T-helper 1 cell (primary cell): ENCODE measurements around the gene L3MBTL2.
"Not testable (repeated sequence)": the region's sequence is repeated elsewhere in the genome, so short reads cannot be mapped to it uniquely, and the experiment has no call there.

Experiments
- DNase-seq, 5 donors: peaks; one replicate each; pipeline ENCODE4 v3.0.0-alpha.2; 2012 to 2020

Gene L3MBTL2

DNA sequence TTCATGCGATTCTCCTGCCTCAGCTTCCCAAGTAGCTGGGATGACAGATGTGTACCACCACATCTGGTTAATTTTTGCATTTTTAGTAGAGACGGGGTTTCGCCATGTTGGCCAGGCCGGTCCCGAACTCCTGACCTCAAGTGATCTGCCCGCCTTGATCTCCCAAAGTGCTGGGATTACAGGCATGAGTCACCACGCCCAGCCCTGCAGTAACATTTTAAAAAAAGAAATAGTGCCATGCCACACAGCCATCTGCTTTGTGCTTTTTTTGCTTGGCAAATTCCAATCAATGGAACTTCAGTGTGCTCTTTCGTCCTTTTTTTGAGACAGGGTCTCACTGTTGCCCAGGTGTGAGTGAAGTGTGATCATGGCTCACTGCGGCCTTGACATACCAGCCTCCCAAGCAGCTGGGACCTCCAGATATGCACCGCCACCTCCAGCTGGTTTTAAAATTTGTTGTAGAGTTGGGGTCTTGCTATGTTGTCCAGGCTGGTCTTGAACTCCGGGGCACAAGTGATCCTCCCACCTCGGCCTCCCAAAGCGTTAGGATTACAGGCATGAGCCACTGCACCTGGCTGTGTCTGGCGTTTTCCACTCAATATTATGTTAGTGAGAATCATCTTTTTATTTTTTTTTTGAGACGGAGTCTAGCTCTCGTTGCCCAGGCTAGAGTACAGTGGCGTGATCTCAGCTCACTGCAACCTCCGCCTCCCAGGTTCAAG lies 37.4 kb downstream of the L3MBTL2 start:
- no peak for DNase-seq

DNA sequence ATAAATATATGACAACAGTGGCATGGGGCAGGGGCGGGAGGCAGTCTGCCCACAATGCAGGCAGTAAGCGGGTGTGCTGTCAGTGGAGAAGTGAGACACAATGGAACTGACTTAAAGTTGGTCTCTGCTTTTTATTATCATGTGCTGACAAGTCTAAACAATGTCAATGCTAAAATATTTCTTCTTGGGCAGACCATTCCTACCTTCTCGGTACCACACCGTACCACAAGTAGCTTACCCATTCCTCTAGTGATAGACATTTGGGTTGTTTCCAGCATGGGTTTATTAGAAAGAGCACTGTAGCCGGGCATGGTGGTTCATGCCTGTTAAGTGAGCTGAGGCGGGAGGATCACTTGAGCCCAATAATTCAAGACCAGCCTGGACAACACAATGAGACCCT lies 38.2 kb downstream of the L3MBTL2 start:
- DNase-seq, result no peak

DNA sequence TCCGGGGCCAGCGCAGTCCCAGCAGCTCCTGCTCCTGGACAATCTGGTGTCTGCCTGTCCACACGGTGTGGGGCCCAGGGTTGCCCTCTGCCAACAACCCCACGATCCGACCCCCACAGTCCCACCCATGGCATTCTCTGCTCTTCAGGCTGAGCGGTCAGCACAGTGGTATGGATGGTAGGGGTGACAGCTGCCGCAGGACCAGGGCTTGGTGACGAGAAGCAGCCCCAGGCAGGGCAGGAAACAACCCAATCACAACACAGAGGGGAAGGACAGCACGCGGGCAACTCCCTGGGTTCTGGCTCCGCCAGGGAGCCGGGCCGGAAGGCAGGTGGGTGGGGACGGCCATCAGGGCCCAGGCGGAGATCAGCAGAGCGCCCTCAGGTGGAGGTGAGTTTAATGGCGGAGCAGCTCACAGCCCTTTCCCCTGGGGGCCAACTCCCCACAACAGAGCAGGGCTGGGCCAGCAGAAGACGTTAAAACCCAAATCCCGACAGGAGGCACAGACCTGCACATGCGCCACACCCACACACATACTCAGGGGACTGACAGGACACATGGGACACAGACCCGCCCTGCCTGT lies 40.9 kb downstream of the L3MBTL2 start:
- DNase-seq, result no peak

DNA sequence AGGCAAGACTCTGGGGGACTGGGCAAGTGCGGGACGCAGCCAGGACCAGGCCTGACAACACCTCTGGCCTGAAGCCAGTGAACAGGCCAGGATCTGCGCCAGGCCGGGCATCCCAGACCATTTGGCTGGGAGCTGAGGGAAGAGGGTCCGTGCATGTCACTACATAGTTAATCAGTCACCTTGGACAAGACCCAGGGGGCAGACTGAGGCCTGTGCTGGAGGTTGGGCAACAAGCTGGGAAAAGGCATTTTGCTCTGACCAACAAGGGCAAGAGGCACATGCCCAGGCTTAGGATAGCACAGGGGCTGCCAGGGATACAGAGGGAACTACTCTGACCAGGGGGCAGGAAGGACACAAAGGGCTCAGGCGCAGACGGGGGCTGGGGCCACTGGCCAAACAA lies 42.6 kb downstream of the L3MBTL2 start:
- no peak for DNase-seq

DNA sequence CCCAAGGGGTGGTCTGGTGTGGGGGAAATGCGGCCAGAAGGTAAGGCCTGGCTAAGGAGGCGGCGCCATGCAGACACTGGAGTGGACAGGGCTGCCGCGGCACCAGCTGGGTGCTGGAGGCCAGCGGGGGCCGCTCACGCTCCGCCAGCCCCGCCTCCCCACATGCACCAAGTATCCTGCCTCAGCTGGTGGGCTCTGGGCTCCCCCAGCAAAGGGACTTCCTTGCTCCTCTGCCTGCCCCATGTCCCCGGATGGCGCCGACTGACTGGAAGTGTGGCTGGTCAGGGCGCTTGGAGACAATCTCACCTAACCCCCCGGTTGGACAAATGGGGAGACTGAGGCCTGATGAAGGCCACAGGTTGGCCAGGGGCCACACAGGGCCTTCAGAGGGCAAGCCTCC lies 43.2 kb downstream of the L3MBTL2 start:
- DNase-seq, result no peak

DNA sequence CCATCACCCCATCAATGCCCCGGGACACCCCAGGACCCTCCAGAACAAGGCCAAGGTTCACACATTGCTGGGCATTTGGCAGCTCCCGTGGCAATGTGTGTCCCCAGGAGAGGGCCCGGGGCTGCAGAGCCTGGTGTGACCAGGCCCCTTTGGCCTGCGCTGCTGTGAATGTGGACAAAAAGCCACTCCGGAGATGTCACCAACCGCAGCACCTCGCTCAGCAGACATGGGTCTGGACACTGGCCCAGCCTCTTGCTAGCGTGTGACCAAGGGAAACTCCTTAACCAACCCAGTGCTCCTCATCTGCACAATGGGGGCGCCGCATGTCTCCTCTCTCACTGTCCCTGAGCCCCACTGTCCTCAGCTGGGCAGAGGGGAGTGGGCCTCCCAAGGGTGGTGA lies 43.6 kb downstream of the L3MBTL2 start:
- DNase-seq, result no peak

DNA sequence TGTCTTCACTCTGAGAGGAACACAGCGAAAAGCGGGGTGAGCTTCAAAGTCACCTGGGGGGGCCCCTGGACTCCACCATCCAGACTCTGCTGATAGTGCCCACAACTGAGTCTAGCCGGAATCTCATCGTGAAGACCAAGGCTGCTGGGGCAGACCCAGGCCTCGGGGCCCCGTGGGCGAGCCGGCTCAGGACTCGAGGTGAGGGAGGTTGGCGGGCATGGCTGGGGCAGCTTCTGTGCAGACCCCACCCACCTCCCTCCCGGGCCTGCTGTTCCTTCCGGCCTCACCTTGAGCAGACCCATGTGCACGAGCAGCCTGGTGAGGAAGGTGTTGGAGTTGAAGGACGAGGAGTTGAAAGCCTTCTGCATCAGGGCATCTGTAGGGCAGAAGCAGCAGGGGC lies 44.3 kb downstream of the L3MBTL2 start:
- no peak for DNase-seq

DNA sequence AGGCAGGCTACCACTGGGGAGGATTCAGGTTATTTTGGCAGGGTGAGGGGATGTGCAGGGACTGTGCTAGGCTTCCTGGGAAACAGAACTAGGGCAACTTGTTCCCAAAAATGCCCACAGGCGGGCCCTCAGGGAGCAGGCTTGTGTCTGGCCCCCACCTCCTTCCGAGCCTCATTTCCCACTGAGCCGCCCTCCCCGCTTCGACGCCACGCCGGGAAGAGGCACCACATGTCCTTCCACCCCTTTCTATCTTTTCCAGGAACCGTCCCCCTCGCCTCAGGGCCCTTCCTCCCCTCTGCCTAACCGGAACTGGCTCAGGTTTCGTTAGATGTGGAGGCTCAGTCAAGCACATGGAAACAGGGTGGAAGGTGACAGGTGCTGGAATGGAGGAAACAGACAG lies 45.0 kb downstream of the L3MBTL2 start:
- DNase-seq, result no peak

DNA sequence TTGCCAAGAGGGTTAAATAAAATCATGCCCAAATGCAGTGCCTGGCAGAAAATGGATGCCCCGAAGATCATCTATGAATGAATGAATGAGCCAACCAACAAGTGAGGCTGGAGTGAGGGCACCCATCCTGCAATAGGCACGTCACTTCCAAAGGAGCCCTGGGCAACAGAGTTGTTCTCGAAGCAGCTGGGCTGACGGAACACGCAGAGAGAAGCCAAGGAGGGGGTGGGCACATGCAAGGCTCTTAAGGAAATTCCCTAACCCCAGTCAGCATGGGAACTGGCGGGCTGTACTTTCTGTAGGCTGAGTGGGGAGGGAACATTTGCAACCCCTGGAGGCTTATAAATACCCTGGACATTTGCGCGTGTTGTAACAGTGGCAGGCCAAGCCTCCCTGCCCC lies 47.3 kb downstream of the L3MBTL2 start:
- DNase-seq, result no peak

DNA sequence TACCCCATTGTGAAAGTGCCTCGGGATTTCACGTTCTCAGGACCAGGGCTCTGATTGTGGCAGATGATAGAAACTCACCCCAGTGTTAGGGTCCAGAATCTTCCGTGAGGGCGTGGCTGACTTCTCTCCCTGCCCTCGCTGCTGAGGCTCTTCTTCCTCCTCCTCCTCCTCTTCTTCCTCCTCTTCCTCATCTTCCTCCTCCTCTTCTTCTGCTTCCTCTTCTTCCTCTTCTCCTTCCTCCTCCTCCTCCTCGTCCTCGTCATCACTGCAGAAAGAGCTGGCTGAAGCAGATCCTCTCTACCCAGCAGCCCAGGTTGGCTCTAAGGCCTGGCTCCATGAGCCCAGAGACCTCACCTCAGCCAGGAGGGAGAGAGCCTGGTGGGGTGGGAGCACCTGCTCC lies 49.1 kb downstream of the L3MBTL2 start:
- DNase-seq, result no peak

DNA sequence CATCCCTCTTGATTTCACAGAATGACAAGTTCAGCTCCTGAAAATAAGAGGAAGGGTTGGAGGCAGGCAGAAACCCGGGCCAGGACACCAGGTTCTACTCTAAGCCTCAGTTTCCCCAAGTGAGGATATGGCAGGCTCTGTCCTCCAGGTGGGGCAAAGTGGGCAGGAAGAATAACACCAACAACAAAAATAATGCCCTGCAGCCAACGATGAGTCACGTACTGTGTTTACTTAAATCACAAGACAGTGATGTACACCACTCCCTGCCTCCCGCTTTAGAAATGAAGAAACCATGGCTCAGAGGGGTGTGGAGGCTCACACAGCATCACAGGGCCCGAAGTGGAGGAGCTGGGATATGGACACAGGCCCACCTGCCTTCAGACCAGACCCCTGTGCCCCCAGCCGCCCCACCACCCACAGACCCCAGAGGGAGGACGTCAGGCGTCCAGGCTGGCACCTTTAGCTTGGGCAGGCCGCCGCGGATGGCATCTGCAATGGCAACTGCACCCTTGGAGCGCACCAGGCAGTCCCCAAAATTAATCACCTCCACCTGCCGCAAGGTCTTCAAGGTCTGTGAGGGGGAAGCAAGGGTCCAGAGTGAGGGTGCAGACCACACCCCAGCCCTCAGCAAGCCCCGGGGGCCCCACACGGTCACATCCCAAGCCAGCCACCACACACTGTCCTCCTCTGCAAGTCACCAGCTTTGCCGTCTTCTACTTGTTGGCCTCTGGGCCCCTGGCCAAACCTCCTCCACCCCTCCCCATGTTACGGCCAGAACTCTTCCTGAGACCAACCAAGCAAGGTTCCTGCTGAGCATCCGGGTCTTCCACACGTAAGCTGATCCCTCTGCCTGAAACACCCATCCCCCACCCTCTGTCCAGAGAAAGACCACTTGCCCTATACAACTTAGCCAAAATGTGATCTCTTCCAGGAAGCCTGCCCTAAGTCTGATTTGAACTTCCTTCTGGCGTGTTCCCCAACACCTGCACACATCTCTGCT lies 51.4 kb downstream of the L3MBTL2 start:
- no peak for DNase-seq

DNA sequence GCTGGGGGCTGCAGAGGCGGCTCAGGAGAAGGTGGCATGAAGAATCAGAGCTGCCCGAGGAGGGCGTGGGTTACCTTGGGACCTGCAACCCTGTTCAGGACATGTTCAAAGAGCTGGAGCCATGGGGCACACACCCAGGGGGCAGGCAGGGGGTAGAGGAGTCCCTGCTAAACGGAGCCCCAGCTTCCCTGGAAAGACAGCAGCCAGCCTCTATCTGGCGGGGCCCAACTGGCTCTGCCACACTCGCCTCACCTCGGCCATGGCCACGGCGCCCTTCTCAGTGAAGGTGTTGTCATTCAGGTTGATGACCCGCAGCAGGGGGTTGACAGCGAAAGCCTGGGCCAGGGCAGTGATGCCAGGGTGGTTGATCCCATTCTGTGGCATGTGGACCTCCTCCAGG lies 52.6 kb downstream of the L3MBTL2 start:
- DNase-seq, result no peak

DNA sequence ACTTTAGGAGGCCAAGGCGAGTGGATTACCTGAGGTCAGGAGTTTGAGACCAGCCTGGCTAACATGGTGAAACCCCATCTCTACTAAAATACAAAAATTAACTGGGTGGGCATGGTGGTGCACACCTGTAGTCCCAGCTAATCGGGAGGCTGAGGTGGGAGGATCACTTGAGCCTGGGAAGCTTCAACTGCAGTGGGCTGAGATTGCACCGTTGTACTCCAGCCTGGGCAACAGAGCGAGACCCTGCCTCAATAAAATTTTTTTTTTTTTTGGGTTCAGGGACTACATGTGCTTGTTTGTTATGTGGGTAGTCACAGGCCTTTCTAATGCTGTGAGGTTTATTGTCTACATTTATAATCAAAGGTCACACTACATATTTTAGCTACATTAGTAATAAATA lies 54.6 kb downstream of the L3MBTL2 start:
- not testable (repeated sequence) for DNase-seq

DNA sequence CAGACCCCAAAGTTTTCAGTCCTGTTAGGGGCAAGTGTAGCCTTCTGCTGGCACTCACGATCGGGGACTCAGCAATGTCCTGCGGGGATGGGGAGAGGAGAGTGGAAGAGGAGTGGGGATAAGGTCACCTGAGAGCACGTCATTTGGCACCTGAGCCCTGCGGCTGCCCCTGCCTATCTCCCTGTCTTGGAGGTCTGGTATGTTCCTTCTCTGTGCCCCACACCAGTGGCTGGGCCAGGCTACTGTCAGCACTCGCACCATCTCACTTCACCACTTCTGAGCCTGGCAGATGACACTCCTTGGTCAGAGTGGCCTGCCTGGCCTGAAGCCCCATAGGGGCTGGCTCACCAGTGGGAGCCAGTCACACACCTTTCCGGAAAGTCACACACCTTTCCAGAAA lies 55.8 kb downstream of the L3MBTL2 start:
- no peak for DNase-seq

DNA sequence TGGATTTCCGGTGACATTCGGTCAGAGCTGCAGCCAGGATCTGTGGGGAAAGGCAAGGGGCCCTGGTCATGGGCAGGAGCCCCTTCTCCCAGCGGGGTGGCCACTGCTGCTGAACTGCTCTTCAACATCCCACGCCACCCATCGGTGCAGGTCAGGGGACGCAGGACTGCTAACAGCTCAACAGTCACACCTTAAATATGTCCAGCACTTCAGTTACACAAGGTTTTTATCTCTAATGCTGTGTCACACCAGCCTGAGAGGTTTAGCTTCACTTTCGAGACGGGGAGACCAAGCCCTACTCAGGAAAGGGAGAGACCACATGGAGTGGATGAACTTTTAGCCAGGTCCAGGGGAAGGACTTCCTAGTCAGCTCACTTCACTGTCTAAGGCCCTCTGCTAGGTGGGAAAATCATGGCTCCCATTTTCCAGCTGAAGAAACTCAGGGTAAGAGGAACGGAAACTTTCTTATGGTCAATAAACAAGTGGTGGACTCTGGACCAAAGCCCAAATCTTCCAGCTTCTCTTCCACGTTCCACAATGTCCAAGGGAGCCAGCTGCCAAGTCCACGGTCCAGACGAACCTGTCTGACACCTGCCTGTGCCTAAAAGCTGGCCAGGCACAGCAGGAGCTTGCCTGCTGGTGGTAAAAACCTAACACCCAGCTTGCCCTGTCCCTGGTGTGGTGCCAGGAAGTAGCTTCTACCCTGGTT lies 56.6 kb downstream of the L3MBTL2 start:
- DNase-seq, result no peak

DNA sequence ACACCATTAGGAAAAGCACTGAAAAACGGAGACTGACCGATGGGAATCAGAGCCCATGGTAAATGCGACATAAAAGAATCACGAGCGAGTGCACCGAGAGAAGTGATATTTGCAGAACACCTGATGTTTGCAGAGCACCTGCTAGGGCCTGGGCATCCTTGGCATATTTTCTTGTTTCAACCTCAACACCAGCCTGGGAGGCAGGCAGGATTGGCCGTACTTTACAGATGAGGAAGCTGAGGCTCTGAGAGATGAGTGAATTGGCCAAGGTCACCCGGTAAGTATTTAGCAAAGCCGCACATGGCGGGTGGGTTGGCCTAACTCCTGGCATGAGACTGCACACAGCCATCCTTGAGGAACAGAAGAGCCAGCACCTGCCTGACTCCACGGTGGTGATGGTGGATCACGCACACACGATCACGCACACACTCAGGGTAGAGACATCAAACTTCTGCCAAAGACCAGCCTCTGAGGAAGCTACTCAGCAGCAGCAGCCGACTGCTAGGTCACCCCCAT lies 57.2 kb downstream of the L3MBTL2 start:
- DNase-seq, result no peak

DNA sequence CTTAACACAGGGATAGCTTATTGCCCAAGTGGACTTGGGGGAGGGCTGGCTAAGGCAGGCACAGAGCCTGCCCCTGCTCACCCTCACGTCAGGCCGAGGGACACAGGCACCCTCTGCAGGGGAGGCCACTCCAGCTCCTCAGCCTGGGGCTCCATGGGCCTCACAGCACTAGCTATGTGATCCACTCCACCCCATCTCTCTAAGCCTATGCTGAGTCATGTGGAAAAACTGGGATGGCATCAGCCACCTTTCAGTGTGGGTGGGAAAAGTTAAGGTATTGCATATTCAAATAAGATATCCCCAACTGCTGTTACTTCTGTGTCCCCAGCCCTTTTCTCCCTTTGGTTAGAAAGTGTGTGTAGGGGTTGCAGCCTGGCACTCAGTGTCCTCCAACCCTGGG lies 58.6 kb downstream of the L3MBTL2 start:
- no peak for DNase-seq

DNA sequence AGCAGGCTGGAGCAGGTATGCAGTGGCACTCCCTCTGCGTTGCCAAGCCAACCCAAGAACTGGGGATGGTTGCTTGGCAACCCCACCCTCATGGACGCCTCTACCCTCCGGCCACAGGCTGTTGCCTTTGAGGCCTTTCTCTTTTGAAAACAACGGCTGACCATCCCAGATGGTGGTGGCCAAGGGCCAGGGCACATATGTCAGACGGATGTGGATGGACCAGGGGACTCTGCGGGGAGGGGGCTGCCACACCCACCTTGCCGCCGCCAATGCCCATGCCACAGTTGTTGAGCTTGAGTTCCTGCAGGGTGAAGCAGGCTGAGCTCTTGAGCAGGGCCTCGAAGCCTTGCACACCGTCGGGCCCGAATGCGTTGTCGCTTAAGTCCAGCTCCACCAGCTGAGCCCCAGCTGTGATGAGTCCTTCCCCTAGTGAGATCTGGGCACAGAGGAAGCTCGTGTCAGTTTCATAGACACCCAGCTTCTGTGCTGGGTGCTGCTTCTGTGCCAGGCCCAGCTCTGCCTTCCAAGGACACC lies 59.4 kb downstream of the L3MBTL2 start:
- DNase-seq, result no peak

DNA sequence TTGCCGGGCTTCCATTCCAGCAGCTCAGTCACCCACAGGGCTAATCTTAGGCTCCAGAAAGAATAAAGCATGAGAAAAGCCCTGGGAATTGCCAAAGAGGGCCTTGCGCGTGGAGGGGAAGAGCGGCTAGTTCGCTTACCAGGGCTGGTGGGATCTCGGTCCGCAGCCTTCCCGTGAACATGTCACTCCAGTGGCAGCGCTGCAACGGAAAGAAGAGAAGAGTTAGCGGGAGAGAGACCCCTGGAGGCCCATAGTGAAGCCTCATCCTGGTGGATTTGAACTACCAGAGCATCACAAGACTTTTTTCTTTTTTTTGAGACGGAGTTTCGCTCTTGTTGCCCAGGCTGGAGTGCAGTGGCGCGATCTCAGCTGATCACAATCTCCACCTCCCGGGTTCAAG lies 62.8 kb downstream of the L3MBTL2 start:
- no peak for DNase-seq

DNA sequence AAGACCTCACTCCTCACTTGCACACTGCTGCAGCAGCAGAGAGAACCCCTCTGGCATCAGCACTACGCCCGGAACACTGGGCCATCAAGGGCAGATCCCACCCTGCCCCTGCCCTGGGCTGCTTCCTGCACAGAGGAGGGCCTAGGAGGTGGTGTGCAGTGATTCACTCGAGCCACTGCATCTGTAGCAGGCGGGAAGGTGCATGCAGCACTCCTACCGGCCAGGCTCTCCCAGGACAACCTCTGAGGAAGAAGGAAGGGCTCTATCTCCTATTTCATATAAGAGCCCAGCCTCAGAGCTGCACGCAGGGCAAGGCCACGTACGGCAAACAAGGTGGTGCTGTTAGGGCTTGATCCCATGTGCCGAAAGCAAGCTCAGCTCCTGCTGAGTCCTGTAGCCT lies 66.7 kb downstream of the L3MBTL2 start:
- no peak for DNase-seq

DNA sequence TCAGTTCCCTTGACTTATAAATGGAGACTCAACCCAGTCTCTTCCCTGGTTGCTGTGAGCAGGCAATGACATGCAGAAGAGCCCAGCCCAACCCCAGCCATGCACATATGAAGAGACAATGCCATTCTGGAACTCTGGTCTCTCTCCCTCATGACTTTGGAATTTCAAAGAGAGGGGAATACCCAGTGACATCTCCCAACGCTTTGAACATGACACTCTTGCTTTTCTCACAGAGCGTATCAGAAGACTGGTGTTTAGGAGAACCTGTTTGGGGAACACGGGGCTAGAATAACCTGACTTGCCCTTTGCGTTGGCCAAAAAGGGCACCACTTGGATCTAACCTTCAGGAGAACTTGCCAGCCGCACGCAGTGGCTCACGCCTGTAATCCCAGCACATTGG lies 68.0 kb downstream of the L3MBTL2 start:
- DNase-seq, result no peak

DNA sequence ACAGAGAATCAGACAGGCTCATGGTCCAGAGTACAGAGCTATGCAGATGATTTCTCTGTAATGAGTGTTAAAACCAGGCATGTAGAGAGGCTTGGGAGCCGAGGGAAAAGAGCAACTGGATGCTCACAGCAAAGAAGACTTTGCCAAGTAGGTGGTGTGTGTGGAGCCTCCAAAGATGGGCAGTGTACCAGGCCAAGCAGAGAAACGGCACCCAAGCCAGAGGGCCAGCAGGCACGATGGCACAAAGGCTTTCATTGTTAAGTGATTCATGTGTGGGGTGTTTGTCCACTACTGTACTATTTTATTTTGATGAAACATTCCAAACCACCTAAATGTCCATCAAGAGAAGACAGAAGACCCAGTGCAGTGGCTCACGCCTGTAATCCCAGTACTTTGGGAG lies 69.7 kb downstream of the L3MBTL2 start:
- no peak for DNase-seq

DNA sequence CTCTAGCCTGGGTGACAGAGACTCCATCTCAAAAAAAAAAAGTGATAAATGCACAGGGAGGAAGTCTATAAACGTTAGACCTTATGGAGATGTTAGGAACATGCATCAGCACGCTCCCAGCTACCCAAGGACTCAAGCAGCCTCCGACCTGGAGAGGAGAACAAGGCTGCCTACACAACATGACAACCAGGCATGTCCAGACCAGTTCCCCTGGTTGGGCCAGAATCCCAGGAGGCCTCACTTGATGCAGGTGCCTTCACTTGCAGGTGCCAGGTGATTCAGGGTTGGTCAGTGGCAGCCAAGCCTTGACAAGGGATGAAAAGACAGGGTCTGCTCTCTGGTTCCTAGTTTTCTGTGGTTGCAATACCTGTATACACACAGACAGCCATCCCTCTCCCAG lies 75.0 kb downstream of the L3MBTL2 start:
- DNase-seq, result no peak
